Heart left ventricle (tissue), 16 donors: ENCODE measurements around the gene BHLHA15. TPM values are rescaled to one million over a fixed set of nuclear protein-coding genes. Genes with fewer than 3 reads are reported as not detected.

ENCODE experiments used
- ATAC-seq, 4 donors: fragments of 200-7000 bp; cut with Tn5 transposase; one replicate each; pipeline ENCODE4 v1.9.1; 2020 to 2022; ENCODE audit warnings: moderate library complexity in 4 of 4, mild to moderate bottlenecking in 3 of 4, moderate number of reproducible peaks in 1 of 4
- DNase-seq, 5 donors: peaks; one replicate each; pipeline ENCODE4 v3.0.0-alpha.2; 2020
- H3K27ac ChIP-seq, 12 donors: fragments of 200-600 bp; sonication (generic) in 4 of 12; one replicate each; pipeline versions ENCODE4 v1.5.0 to v1.8.0; 2016 to 2022; ENCODE audit warnings: mild to moderate bottlenecking in 2 of 12
- H3K27me3 ChIP-seq, 9 donors: fragments of 200-600 bp; sonication (generic) in 2 of 9; one replicate each; pipeline versions ENCODE4 v1.5.1 to v1.8.0; 2016 to 2022; ENCODE audit warnings: mild to moderate bottlenecking in 3 of 9
- H3K36me3 ChIP-seq, 9 donors: fragments of 200-600 bp; sonication (generic) in 2 of 9; one replicate each; pipeline versions ENCODE4 v1.5.0 to v1.8.0; 2018 to 2022; ENCODE audit warnings: mild to moderate bottlenecking in 2 of 9
- H3K4me1 ChIP-seq, 12 donors: fragments of 200-600 bp; sonication (generic) in 4 of 12; one replicate each; pipeline versions ENCODE4 v1.5.0 to v1.8.0; 2016 to 2022; ENCODE audit warnings: mild to moderate bottlenecking in 3 of 12
- H3K4me3 ChIP-seq, 12 donors: fragments of 200-600 bp; sonication (generic) in 4 of 12; one replicate each; pipeline versions ENCODE4 v1.5.0 to v1.8.0; 2017 to 2022; ENCODE audit warnings: mild to moderate bottlenecking in 9 of 12, moderate library complexity in 4 of 12
- H3K9me3 ChIP-seq, 12 donors: fragments of 200-600 bp; sonication (generic) in 4 of 12; one replicate each; pipeline versions ENCODE4 v1.5.0 to v1.8.0; 2016 to 2022; ENCODE audit warnings: mild to moderate bottlenecking in 1 of 12
- POLR2A ChIP-seq, 2 donors: fragments of 450-650 bp; IDR thresholded peaks; one replicate each; pipeline ENCODE4 v1.6.1; 2017; ENCODE audit warnings: antibody characterized with exemption in 2 of 2, mild to moderate bottlenecking in 2 of 2, moderate library complexity in 2 of 2
- WGBS, 4 donors: extraction: QIAGEN DNeasy Blood & Tissue Kit in 2 of 4; methylation state at CpG; one replicate each; pipeline versions ENCODE4 v1.1.5 to v1.1.7; 2013 to 2018; 5-methylcytosine and 5-hydroxymethylcytosine counted together
- intact Hi-C, 10 donors: fragments of 100-400 bp; cut with DNase I; formaldehyde crosslinking; loops; one replicate each; pipeline versions ENCODE4 v1.11.1 to v1.14.2; 2022
- polyA plus RNA-seq, 2 donors: library from polyadenylated mRNA; stranded (reverse); fragments of 200-250 nt; gene quantifications; one replicate each; pipeline ENCODE4 v1.2.3, GENCODE V29; 2013
- total RNA-seq, 9 donors: library from RNA; depleted of rRNA in 2 of 9; stranded (reverse); fragments of >200 nt in 2 of 9; fragmentation: NEBNext Ultra II Directional in 3 of 9; extraction: Animal tissue kit (Norgen Biotek cat#: 25700) in 3 of 9; gene quantifications; one replicate each; pipeline versions ENCODE4 v1.1.0 to v1.2.4, GENCODE V29; 2016 to 2023
- TF ChIP-seq, protein P1 (sequence below), 12 donors: fragments of 200-600 bp; sonication (generic) in 4 of 12; IDR thresholded peaks; one replicate each; pipeline versions ENCODE4 v1.5.0 to v1.8.0; 2018 to 2022; ENCODE audit warnings: antibody characterized with exemption in 12 of 12, mild to moderate bottlenecking in 5 of 12
- donor health status: ischemic (EF 13 %, LVEDD 7.1; RV severe dilation, severe dysfunction).
- donor health status: healthy with polysubstance abuse.
- donor health status: DM: no; HTN: yes; CAD: no.
- donor health status: DM: no; HTN: no; CAD: no.
- donor health status: ischemic (EF 25% LVEDD 6.9; RV normal size, moderate dysfunction).
- donor health status: ischemic (EF 25% LVEDD 5.7; RV mildly dilated, moderate dysfunction).
- donor health status: healthy.
- donor health status: DM: yes; HTN: yes; CAD: no.
- donor health status: ischemic (EF 35%, LVEDD 5.7; RV mildly dilated, moderate dysfunction).
- donor health status: nonischemic (EF 11% LVEDD 7.7; RV severe dilation, severe dysfunction).
- donor health status: DM: yes; HTN: yes; CAD: no.
- donor health status: PGD.
- donor health status: ischemic (EF 29% LVEDD 5.4; RV normal size, mild dysfunction).
- donor health status: nonischemic (EF 23%, LVEDD 6.1; RV moderate dilation, normal function).

Gene BHLHA15
- total and polyA plus RNA-seq, 11 donors, result 0.26 to 1.3 (median 0.61) TPM; not detected in 8

DNA sequence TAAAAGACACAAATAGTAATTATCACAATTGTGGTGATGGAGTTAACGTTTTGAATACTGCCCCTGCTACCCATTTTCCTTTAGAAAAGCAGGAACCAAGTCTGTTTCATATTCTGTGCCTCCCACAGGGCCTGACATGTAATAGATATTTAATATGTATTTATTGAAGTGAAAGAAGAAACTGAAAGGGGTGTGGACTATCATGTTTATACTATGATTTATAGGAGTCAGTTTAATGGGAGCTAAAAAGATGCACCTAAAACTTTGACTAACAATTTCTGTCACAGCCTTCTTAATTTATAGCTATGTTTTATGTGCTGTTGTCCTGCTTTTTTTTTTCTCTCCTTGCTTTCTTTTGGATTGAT lies 24.1 kb upstream of the BHLHA15 start:
- H3K4me3 ChIP-seq, result no peak overlapping the region
- no peaks in the 10 kb centered on the region for H3K9me3 ChIP-seq
- ATAC-seq, result no peak
- H3K27me3 ChIP-seq, result no peaks in the 10 kb centered on the region
- TF ChIP-seq POLR2A (IDR thresholded peaks at IDR 0.05), result no peak
- TF ChIP-seq, protein P1, sequence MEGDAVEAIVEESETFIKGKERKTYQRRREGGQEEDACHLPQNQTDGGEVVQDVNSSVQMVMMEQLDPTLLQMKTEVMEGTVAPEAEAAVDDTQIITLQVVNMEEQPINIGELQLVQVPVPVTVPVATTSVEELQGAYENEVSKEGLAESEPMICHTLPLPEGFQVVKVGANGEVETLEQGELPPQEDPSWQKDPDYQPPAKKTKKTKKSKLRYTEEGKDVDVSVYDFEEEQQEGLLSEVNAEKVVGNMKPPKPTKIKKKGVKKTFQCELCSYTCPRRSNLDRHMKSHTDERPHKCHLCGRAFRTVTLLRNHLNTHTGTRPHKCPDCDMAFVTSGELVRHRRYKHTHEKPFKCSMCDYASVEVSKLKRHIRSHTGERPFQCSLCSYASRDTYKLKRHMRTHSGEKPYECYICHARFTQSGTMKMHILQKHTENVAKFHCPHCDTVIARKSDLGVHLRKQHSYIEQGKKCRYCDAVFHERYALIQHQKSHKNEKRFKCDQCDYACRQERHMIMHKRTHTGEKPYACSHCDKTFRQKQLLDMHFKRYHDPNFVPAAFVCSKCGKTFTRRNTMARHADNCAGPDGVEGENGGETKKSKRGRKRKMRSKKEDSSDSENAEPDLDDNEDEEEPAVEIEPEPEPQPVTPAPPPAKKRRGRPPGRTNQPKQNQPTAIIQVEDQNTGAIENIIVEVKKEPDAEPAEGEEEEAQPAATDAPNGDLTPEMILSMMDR (IDR thresholded peaks at IDR 0.05), result no peak
- no peak for DNase-seq
- intact Hi-C loops, result no loop called here
- peaks cover 0 to 15% (median 0%) of the 10 kb centered on the region in 12 donors for H3K4me1 ChIP-seq
- peak overlapping the region in 3 of 12 donors; percentile 14 to 64 (median 58) for H3K27ac ChIP-seq
- peaks cover 0 to 57% (median 29%) of the 10 kb centered on the region in 9 donors for H3K36me3 ChIP-seq
- WGBS, 4 donors, result 45 to 78% (median 58%) methylated on average over 1 of the region's 1 CpG

DNA sequence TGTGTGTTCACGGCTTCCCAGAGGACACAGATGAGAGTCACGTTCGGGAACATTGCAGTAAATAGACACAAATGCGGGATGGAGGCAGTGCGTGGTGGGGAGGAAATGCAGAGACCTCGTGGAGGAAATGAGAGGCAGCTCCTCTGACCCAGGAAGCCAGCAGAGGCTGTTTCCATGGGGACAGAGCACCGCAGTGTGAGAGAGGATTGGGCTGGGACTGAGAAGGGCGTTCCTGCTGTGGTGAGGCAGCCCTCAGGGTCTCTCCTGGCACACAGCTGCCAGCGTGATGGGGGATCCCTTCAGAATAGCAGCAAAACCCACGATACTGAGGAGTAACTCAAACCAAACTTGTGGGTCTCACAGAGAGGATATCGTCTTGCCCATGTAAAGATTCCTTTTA lies 21.7 kb upstream of the BHLHA15 start:
- Histone ChIP-seq H3K4me1 (peaks cover 0 to 15% (median 0%) of the 10 kb centered on the region in 12 donors), H3K4me3 (no peak overlapping the region), H3K27me3 (no peaks in the 10 kb centered on the region), H3K36me3 (peaks cover 0 to 82% (median 53%) of the 10 kb centered on the region in 9 donors), H3K9me3 (no peaks in the 10 kb centered on the region), H3K27ac (no peak overlapping the region)
- 90 to 94% (median 92%) methylated on average over 11 of the region's 11 CpGs for WGBS, 4 donors
- intact Hi-C loops, result no loop called here
- TF ChIP-seq POLR2A (IDR thresholded peaks at IDR 0.05), result no peak
- TF ChIP-seq, protein P1 (IDR thresholded peaks at IDR 0.05), result no peak
- ATAC-seq, result no peak
- no peak for DNase-seq

DNA sequence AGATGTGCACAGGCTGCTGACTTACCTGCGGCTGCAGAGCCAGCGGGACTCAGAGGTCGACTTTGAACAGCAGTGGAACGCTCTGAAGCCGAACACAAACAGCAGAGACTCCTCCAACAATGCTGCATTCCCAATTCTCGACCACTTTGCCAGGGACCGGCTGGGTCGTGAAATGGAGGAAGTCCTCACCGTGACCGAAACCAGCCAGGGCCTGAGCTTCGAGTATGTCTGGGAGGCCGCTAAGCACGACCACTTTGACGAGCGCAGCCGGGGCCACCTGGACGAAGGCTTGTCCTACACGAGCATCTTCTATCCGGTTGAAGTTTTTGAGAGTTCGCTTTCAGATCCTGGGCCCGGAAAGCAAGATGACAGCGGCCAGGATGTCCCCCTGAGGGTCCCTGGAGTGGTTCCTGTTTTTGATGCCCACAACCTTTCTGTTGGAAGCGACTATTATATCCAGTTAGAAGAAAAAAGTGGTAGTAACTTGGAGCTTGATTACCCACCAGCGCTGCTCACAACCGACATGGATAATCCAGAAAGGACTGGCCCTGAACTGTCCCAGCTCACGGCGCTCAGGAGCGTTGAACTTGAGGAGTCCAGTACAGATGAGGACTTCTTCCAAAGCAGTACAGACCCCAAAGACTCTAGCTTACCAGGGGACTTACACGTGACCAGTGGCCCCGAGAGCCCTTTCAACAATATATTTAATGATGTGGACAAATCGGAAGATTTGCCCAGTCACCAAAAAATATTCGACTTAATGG lies 19.4 kb upstream of the BHLHA15 start:
- Histone ChIP-seq H3K4me3 (no peak overlapping the region), H3K27ac (no peak overlapping the region), H3K27me3 (no peaks in the 10 kb centered on the region), H3K4me1 (peaks cover 0 to 6% (median 0%) of the 10 kb centered on the region in 12 donors), H3K9me3 (no peaks in the 10 kb centered on the region), H3K36me3 (peaks cover 0 to 88% (median 71%) of the 10 kb centered on the region in 9 donors)
- TF ChIP-seq, protein P1 (IDR thresholded peaks at IDR 0.05), result no peak
- TF ChIP-seq POLR2A (IDR thresholded peaks at IDR 0.05), result no peak
- ATAC-seq (no peak), DNase-seq (no peak)
- intact Hi-C loops, result no loop called here
- WGBS, 4 donors, result 96 to 97% (median 97%) methylated on average over 30 to 32 of the region's 32 CpGs

DNA sequence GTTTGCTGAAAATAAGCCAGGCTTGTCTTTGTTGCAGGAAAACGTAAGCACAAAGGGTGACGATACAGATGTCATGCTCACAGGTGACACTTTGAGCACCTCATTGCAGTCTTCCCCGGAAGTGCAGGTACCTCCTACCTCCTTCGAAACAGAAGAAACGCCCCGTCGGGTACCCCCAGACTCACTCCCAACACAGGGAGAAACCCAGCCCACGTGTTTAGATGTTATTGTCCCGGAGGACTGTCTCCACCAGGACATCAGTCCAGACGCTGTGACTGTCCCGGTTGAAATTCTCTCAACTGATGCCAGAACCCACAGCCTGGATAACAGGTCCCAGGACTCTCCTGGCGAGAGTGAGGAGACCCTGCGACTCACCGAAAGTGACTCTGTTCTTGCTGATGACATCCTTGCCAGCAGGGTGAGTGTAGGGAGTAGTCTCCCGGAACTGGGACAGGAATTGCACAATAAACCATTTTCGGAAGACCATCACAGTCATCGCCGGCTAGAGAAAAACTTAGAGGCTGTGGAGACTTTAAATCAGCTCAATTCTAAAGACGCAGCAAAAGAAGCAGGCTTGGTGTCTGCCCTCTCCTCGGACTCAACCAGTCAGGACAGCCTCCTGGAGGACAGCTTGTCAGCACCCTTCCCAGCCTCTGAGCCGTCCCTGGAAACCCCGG lies 18.3 kb upstream of the BHLHA15 start:
- intact Hi-C loops, result no loop called here
- no peak overlapping the region for H3K27ac ChIP-seq
- H3K36me3 ChIP-seq, result peaks cover 0 to 83% (median 75%) of the 10 kb centered on the region in 9 donors
- no peak for TF ChIP-seq POLR2A (IDR thresholded peaks at IDR 0.05)
- TF ChIP-seq, protein P1 (IDR thresholded peaks at IDR 0.05), result no peak
- 89 to 94% (median 92%) methylated on average over 18 to 22 of the region's 22 CpGs for WGBS, 4 donors
- no peak overlapping the region for H3K4me3 ChIP-seq
- H3K4me1 ChIP-seq, result no peaks in the 10 kb centered on the region
- DNase-seq (no peak), ATAC-seq (no peak)
- no peaks in the 10 kb centered on the region for H3K27me3 ChIP-seq
- peaks cover 0 to 4% (median 0%) of the 10 kb centered on the region in 12 donors for H3K9me3 ChIP-seq
